Duodenal mucosa (tissue), 2 donors: Measurements from ENCODE around the gene CDC45.

ENCODE experiments used
- H3K27ac ChIP-seq: one replicate; pipeline ENCODE4 v1.7.0; 2013; ENCODE audit warnings: low read depth, low read length
- H3K27me3 ChIP-seq, 2 donors: one replicate each; pipeline ENCODE4 v1.7.0; 2013; ENCODE audit warnings: low read length in 2 of 2, control low read depth in 1 of 2; ENCODE audit not compliant: insufficient read depth in 2 of 2, control insufficient read depth in 1 of 2
- H3K36me3 ChIP-seq, 2 donors: one replicate each; pipeline ENCODE4 v1.7.0; 2013; ENCODE audit warnings: low read length in 2 of 2, control low read depth in 1 of 2; ENCODE audit not compliant: insufficient read depth in 2 of 2, control insufficient read depth in 1 of 2
- H3K4me1 ChIP-seq, 2 donors: one replicate each; pipeline ENCODE4 v1.7.0; 2013; ENCODE audit warnings: low read length in 2 of 2, control low read depth in 1 of 2; ENCODE audit not compliant: insufficient read depth in 2 of 2, control insufficient read depth in 1 of 2
- H3K4me3 ChIP-seq, 2 donors: one replicate each; pipeline ENCODE4 v1.7.0; 2013; ENCODE audit warnings: low read length in 2 of 2, low read depth in 1 of 2
- H3K9ac ChIP-seq, 2 donors: one replicate each; pipeline ENCODE4 v1.7.0; 2013; ENCODE audit warnings: low read length in 2 of 2, low read depth in 1 of 2
- H3K9me3 ChIP-seq, 2 donors: one replicate each; pipeline ENCODE4 v1.7.0; 2013; ENCODE audit warnings: low read length in 2 of 2, control low read depth in 1 of 2; ENCODE audit not compliant: control insufficient read depth in 1 of 2

CDC45 gene, protein sequence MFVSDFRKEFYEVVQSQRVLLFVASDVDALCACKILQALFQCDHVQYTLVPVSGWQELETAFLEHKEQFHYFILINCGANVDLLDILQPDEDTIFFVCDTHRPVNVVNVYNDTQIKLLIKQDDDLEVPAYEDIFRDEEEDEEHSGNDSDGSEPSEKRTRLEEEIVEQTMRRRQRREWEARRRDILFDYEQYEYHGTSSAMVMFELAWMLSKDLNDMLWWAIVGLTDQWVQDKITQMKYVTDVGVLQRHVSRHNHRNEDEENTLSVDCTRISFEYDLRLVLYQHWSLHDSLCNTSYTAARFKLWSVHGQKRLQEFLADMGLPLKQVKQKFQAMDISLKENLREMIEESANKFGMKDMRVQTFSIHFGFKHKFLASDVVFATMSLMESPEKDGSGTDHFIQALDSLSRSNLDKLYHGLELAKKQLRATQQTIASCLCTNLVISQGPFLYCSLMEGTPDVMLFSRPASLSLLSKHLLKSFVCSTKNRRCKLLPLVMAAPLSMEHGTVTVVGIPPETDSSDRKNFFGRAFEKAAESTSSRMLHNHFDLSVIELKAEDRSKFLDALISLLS

GRCh38 chr22:19479355-19480172 is at the start of gene CDC45:
CDC45 (plus strand) TSS chr22:19479920; CDS start chr22:19479969, 49 bp downstream.
- Histone ChIP-seq H3K9me3 (no peaks in the 10 kb centered on the region), H3K4me1 (peaks cover 9 to 17% of the 10 kb centered on the region in 2 donors), H3K9ac (peak within 1 kb of the TSS; percentile 71 to 92), H3K4me3 (peak within 1 kb of the TSS; percentile 90 to 99), H3K36me3 (peaks cover 0 to 17% of the 10 kb centered on the region in 2 donors), H3K27me3 (no peaks in the 10 kb centered on the region), H3K27ac (peak within 1 kb of the TSS; percentile 88)

GRCh38 chr22:19429950-19430889 is 49.5 kb upstream of the CDC45 start:
- peak overlapping the region; percentile 80 to 85 for H3K4me3 ChIP-seq
- peak overlapping the region; percentile 81 to 90 for H3K9ac ChIP-seq
- peaks cover 24% of the 10 kb centered on the region in 2 donors for H3K4me1 ChIP-seq
- no peaks in the 10 kb centered on the region for H3K27me3 ChIP-seq
- peak overlapping the region; percentile 52 for H3K27ac ChIP-seq
- H3K9me3 ChIP-seq, result no peaks in the 10 kb centered on the region
- peaks cover 5 to 9% of the 10 kb centered on the region in 2 donors for H3K36me3 ChIP-seq

- peaks cover 24% of the 10 kb centered on the region in 2 donors for H3K4me1 ChIP-seq
- no peaks in the 10 kb centered on the region for H3K9me3 ChIP-seq
Observed at GRCh38 chr22:19430890-19431541, 48.7 kb upstream of the CDC45 start.

DNA sequence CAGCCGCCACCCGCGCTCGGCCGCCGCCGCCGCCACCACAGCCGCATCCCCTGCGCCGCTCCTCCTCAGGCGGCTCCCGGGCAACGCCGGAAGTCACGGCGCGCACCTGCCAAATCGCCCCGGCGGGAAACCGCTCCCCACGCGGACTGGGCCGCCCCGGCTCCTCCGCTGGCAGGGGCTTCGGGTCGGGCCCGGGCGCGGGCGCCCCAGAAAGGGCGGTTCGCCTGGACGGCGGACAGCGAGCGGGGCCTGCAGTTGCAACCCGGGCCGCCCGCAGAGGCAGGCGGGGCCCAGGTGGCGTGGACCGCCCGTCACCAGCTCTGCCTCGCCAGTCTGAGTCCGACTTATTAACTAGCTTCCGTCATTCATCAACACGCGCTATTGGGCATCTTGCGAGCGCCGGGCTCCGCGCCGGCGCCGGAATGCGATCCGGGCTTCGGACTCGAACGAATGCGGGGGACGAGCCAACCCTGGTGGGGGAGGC is 48.0 kb upstream of the CDC45 start, which contains the start of gene HIRA:
HIRA (minus strand) TSS at position 85 of the 484 bp plus-strand sequence. CDS start 257 bp downstream, outside the sequence.
- peaks cover 24% of the 10 kb centered on the region in 2 donors for H3K4me1 ChIP-seq
- peak within 1 kb of the TSS; percentile 94 for H3K27ac ChIP-seq
- peak within 1 kb of the TSS; percentile 93 to 94 for H3K4me3 ChIP-seq
- peak within 1 kb of the TSS; percentile 90 to 95 for H3K9ac ChIP-seq
- no peaks in the 10 kb centered on the region for H3K27me3 ChIP-seq
- H3K9me3 ChIP-seq, result no peaks in the 10 kb centered on the region
- peaks cover 7 to 14% of the 10 kb centered on the region in 2 donors for H3K36me3 ChIP-seq

More at GRCh38 chr22:19430890-19431541, 48.7 kb upstream of the CDC45 start:
- H3K4me3 ChIP-seq, result peak overlapping the region; percentile 80 to 85
- H3K27me3 ChIP-seq, result no peaks in the 10 kb centered on the region
- H3K9ac ChIP-seq, result peak overlapping the region; percentile 81 to 90
- peak overlapping the region; percentile 52 for H3K27ac ChIP-seq
- H3K36me3 ChIP-seq, result peaks cover 11 to 17% of the 10 kb centered on the region in 2 donors

GRCh38 chr22:19432133-19432851 is 47.4 kb upstream of the CDC45 start, which contains the start of gene MRPL40:
MRPL40 (plus strand) TSS chr22:19432545; CDS start chr22:19432555, 10 bp downstream.
- H3K9me3 ChIP-seq, result no peaks in the 10 kb centered on the region
- H3K27me3 ChIP-seq, result no peaks in the 10 kb centered on the region
- H3K4me3 ChIP-seq, result peak within 1 kb of the TSS; percentile 93 to 94
- H3K27ac ChIP-seq, result peak within 1 kb of the TSS; percentile 94
- H3K36me3 ChIP-seq, result peaks cover 7 to 16% of the 10 kb centered on the region in 2 donors
- peak within 1 kb of the TSS; percentile 84 to 95 for H3K9ac ChIP-seq
- peaks cover 24% of the 10 kb centered on the region in 2 donors for H3K4me1 ChIP-seq

DNA sequence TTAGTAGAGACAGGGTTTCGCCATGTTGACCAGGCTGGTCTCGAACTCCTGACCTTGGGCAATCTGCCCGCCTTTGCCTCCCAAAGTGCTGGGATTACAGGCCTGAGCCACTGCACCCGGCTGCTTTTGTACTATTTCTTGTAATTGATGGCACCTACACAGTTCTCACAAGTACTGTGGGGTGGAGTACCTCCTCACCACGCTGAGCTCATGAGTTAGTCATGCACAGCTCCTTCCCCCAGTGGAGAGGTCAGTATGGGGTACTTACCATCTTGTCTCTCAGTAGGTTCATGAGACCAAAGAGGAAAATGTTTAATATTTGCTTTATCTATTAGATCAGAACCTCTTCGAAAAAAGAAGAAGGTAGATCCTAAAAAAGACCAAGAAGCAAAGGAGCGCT is 45.3 kb upstream of the CDC45 start:
- H3K4me3 ChIP-seq, result no peak overlapping the region
- H3K9ac ChIP-seq, result no peak overlapping the region

GRCh38 chr22:19434829-19435580 is 44.7 kb upstream of the CDC45 start:
- H3K27me3 ChIP-seq, result no peaks in the 10 kb centered on the region
- H3K4me1 ChIP-seq, result peaks cover 8 to 17% of the 10 kb centered on the region in 2 donors
- H3K4me3 ChIP-seq, result no peak overlapping the region
- peaks cover 7 to 18% of the 10 kb centered on the region in 2 donors for H3K36me3 ChIP-seq
- no peak overlapping the region for H3K27ac ChIP-seq
- H3K9me3 ChIP-seq, result no peaks in the 10 kb centered on the region
- no peak overlapping the region for H3K9ac ChIP-seq

More for the DNA sequence above, 45.3 kb upstream of the CDC45 start:
- Histone ChIP-seq H3K27ac (no peak overlapping the region), H3K27me3 (no peaks in the 10 kb centered on the region), H3K36me3 (peaks cover 7 to 18% of the 10 kb centered on the region in 2 donors), H3K9me3 (no peaks in the 10 kb centered on the region), H3K4me1 (peaks cover 14 to 23% of the 10 kb centered on the region in 2 donors)
